A673 (cell line): Measurements from ENCODE around the gene TRAPPC14.
"Not testable (repeated sequence)": the region's sequence is repeated elsewhere in the genome, so short reads cannot be mapped to it uniquely, and the experiment has no call there.

Source experiments
- CTCF ChIP-seq: fragments of 300-800, 200-600 bp; sonication (generic); conservative IDR thresholded peaks from 2 replicates; pipeline ENCODE4 v1.5.1; 2017; ENCODE audit warnings: low read depth, mild to moderate bottlenecking, antibody characterized with exemption, low read length, moderate library complexity, mixed read lengths
- EZH2 ChIP-seq: fragments of 200-600 bp; sonication (generic); IDR thresholded peaks from 2 replicates; pipeline ENCODE4 v1.6.1; 2017; ENCODE audit warnings: borderline replicate concordance, low read depth, mild to moderate bottlenecking, mixed read lengths, antibody characterized with exemption, low read length; ENCODE audit not compliant: poor library complexity, severe bottlenecking

DNA sequence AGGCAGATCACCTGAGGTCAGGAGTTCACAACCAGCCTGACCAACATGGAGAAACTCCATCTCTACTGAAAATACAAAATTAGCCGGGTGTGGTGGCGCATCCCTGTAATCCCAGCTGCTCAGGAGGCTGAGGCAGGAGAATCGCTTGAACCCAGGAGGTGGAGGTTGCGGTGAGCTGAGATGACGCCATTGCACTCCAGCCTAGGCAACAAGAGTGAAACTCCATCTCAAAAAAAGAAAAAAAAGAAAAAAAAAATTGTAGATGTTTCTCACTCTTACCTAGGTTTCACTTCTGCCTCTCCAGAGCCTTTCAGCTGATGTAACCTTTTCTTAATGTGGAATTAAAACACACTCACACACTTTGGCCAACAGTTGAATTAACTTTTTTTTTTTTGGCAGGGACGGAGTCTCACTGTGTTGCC, 37.4 kb upstream of the TRAPPC14 start:
- TF ChIP-seq CTCF, EZH2: not testable (repeated sequence)
